SK-N-MC (cell line): ENCODE results near the gene VPREB3.

Source experiments
- EZH2 ChIP-seq: fragments of 200-600 bp; sonication (generic); IDR thresholded peaks from one replicate; pipeline ENCODE4 v1.6.1; 2017; ENCODE audit warnings: antibody characterized with exemption
- POLR2AphosphoS5 ChIP-seq: IDR thresholded peaks from 2 replicates; pipeline ENCODE4 v1.6.1; 2012; ENCODE audit warnings: mild to moderate bottlenecking, low read depth, low read length, borderline replicate concordance

DNA sequence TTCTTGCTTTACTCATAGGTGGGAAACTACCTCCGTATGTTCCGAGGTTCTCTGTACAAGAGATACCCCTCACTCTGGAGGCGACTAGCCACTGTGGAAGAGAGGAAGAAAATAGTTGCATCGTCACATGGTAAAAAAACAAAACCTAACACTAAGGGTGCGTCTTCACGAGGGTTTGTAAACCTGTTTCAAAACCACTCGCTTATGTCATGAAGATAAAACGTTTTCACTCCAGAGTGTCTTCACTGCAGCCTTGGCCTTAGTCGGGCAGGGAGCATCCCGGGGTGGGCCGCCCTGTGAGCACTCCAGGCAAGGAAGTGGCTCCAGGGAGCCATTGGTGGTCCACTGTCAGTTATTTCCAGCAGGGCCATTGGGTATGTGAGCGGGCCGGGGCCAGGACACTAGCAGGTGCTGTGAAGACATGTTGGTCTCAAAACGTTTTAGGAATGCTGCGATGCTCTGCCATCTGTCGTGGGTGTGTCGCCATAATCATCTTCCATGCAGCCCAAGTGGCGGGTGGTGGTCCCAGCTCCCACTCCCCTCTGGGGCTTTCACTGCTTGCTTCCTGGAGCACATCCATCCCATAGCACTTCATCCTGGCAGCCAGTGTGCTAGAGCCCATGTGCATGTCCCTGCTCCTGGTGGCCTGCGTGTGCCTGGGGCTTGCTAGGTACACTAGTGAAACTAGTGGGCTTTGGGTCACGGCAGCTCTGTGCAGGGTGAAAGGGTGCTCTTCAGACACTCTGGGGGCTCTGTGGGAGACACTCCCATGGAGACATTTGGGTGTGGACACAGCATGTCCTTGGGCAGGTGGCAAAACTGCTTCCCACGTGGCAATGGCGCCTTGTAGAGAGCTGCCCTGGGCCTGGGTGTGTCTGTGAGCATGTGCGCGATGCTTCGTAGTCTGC, 37.8 kb upstream of the VPREB3 start:
- TF ChIP-seq POLR2AphosphoS5 (no peak), EZH2 (no peak)
